NCI-H187 treated with DMSO at 0.1 percent for 48 hours (cell line): ENCODE measurements around the gene SHF.

Experiments used
- DNase-seq: peaks from one replicate; lab custom pipeline; 2025; lab: John Stamatoyannopoulos, UW

Gene SHF

DNA sequence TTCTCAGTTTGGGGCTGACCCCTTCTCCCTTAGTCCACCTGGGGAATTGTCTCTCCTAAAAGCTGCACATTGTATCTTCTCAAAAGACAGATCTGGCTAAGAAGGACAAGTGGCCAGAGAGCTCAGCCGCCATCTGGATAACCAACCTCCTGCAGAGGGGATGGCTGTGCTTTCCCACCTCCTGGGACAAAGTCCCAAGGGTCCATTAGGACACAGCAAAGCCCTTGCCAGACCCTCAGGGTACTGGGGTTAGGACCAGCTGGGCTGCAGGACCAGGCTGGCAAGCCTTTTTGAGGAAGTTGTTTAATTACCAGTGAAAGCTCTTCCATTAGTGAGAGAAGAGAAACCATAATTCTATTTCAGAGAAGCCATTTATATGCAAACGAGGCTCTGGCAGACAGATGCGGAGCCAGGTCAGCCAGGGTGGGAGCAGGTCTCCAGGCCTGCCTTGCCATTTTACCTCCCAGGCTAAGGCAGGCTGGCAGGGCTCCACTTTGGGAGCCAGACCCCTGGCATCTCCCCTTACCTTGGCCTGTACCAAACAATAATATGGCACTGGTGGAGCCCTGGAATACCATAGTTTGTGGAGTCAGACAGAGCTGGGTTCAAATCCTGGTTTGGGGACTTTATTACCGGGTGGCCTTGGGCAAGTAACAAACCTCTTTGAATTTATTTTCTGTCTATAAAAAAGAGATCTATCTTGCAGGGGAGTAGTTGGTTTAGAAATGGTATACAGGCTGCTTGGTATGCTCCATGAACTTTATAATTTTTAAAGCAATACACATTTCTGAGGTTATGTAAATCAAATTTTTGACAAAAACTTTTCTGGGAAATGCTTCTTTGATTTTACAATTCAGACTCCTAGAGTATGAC lies 17.9 kb downstream of the SHF start:
- no peak for DNase-seq

DNA sequence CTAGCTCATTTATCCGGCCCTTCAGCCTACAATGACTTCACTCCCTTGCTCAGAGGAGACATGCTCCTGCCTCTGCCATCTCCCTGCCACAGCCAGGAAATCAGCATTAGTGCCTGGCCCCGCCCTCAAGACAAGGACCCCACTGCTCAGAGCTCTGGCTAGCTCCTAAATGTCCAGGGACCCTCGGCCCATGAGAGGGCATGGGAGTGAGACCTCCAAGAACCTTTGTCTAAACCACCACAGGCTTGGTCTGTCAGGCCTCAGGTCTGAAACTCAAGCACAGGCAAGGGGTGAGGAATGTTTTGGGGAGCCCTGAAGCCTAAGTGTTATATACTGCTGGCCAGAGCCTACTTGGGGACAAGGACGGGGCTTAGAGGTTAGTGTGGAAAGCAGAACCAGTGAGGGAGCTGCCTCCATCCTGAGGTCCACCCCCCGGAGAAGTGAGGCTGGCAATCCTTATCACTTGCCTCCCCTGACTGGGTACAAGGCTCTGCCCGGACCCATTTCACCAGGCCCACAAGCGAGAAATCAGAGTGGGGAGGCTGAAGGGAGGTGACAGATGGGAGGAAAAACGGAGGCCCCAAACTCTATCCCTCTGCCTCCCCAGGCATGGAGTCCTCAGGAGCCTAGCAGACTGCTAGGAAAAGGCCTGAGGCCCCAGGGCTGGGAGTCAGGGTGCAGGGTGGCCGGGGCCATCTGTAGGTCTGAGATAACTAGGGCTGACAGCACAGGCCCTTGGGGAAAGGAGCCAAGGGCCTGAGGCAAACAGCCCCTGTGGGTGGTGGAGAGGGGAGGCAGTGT lies 18.8 kb downstream of the SHF start:
- DNase-seq, result no peak

DNA sequence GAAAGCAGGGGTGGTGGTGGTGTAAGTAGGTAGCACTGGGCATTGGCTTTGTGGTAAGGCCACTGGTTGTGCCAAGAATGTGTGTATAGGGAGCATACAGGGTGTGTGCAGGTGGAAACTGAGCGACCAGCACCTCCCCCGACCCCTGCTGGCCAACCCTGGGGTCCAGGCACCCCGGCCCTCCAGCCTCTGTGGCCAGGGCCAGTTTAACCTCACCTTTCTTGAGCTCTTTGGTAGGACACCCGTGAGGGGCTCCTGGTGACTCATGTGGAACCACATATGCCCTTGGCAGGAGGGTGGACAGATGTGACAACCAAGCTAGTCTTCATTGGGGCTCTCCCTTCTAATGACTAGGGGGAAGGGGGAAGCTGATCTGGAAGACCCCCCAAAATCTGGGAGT lies 19.5 kb downstream of the SHF start:
- DNase-seq, result no peak

DNA sequence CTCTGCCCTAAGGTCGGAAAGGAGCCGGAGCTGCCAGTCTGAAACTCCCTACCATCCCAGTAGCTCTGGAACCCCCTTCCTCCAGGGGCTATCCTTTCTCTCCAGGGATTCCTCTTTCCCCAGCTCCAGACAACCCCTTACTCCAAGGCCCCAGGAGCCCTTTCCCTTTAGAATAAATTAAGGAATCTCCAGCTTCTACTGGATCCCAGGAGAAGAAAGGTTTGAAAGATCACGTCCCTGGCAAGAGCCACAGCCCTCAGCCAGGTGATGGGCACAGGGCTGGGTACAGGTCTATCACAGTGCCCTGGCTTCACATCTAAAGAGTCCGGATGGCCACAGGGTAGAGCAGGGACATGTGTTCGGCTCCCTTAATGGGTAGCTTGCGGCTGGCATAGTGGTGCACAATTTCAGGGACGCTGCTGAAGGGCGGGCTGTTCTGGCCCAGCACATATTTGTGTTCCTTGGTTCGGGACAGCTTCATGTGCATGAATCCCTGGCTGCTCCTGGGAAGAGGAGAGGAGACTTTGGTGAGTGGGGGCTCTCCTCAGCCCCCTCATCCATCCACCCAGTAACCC lies 20.0 kb downstream of the SHF start:
- no peak for DNase-seq

DNA sequence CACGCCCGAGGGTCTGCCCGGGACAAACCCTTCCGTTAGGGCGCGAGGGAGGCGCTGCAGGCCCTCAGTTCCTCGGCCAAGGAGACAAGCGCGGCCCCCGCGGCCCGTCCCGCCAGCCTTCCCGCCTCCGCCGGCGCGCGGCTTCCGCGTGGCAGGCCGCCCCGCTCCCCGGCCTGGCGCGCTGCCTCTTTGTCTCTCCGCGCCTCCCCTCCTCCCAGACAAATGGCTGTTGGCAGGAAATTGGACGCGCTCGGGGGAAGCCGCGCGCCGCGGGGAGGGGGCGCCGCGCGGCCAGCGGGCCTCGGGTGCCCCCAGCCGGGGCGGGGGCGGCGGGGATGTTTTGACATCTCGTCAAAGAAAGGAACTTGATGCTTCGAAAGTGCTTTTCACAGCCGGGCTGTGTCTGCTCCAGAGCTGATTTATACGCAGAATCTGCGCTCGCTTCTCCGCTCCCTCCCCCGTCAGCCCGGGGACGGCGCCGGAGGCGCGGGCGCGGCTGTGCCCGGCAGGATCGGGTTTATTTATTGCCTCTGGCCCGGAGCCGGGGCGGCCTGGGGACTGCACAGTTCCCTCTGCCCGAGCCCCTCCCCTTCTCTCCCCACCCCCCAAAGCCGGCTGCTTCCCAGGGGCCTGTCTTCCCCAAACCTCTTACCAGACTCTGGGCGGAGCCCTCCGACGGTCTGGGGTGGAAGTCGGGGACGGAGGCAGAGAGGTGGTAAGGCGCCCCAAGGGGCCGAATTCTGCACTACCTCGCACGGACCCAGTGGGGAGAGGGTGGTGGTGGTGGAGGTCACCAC lies 20.7 kb downstream of the SHF start:
- peak; percentile 18 for DNase-seq

DNA sequence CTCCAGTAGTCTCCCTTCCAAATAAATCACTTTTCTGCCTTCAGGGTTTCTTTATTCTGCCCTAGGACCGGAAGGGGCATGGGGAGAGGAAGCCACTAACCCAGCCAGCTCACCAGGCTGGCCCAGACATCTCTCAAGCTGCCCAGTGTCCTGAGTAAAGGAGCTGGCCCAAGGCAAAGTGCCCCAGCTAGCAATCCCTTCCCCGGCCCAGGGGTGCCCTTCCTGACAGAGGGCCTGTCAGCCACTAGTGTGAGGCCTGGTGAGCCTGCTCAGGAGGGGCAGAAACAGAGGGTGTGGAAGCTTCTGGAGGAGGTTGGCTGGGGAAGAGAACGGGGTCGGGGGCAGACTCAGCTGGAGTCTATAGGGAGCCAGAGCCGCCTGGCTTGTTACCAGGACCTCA lies 22.2 kb downstream of the SHF start:
- DNase-seq, result no peak

DNA sequence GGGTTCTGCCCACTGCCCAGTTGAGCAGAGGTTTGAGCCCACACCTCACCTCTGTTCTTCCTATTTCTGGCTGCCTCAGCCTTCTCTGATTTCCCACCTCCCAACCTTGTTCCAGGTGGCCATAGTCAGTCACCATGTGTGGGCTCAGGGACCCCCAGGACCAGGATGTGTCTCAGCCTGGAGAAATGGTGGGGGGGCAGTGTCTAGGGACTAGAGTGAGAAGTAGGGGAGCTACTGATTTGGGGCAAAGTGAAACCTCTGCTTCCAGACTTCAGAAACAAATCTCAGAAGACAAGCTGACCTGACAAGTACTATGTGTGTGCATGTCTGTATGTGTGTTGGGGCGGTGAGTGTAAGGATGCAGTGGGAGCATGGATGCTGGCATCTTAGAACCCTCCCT lies 22.9 kb downstream of the SHF start:
- DNase-seq, result no peak

DNA sequence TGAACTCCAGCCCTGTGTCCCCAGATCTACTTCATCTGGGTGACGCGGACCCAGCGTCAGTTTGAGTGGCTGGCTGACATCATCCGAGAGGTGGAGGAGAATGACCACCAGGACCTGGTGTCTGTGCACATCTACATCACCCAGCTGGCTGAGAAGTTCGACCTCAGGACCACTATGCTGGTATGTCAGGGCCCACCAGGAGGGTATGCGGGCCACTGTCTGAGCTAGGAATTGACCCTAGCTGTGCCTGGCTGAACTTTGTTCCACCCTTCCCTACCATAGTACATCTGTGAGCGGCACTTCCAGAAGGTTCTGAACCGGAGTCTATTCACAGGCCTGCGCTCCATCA lies 24.3 kb downstream of the SHF start:
- DNase-seq, result no peak

DNA sequence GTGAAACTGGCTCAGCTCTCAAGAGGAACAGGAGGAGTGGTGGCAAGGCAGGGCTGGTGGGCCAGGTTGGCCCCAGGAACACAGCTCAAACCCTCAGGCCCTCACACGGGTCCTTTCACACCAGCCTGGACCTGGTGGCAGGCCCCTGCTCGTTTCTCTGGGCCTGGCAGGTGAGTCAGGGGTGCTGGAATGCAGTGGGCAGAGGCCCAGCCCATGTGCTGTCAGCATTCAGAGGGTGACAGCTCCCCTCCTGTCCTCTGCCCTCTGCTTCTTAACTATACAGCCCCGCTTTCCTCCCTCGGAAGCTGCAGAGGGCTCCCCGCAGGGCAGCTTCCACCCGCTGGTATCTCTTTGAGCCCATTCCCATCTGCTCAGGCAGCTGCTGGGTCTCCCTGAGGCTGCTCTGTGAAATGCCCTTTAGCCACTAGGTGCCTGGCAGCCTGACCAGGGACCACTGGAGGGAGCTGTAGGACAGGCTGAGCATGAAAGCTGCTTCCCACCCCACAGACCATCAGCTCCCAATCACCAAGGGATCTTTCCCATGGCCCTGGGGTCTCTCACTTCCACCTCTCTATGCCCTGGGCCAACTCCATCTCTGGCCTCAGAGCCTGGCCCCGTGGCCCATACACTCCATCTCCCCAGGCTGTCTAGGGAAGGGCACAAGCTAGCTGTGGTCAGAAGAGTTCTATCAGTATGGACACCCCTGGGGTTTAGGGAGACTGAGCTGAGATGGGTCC lies 24.8 kb downstream of the SHF start:
- no peak for DNase-seq

DNA sequence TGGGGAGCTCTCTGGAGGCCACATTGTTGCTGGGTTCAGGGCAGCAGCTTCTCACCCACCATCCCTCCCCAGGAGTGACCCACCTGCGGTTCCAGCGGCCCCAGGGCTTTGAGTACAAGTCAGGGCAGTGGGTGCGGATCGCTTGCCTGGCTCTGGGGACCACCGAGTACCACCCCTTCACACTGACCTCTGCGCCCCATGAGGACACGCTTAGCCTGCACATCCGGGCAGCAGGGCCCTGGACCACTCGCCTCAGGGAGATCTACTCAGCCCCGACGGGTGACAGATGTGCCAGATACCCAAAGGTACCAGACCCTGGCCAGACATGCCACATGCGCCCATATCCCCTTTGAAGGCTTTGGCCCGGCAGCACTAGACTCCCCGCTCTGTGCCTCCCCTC lies 26.1 kb downstream of the SHF start:
- no peak for DNase-seq

DNA sequence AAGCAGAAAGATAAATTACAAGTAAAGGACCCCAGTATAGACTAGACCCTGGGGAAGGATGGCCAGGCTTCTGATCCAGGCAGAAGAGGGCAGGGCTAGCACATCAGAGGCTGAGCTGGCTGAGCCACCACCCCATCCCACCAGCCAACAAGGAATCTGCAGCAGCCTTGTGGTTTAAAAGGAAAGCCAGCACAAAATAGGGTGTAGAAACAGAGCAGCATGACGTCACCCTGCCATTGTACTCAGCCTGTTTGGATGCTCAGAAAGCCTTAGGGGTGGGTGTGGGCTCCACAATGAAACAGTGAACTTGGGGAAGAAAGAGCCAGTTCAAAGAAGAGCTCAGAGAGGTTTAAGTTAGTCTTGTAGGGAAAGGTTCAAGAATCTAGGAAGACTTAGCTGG lies 29.8 kb downstream of the SHF start:
- no peak for DNase-seq

DNA sequence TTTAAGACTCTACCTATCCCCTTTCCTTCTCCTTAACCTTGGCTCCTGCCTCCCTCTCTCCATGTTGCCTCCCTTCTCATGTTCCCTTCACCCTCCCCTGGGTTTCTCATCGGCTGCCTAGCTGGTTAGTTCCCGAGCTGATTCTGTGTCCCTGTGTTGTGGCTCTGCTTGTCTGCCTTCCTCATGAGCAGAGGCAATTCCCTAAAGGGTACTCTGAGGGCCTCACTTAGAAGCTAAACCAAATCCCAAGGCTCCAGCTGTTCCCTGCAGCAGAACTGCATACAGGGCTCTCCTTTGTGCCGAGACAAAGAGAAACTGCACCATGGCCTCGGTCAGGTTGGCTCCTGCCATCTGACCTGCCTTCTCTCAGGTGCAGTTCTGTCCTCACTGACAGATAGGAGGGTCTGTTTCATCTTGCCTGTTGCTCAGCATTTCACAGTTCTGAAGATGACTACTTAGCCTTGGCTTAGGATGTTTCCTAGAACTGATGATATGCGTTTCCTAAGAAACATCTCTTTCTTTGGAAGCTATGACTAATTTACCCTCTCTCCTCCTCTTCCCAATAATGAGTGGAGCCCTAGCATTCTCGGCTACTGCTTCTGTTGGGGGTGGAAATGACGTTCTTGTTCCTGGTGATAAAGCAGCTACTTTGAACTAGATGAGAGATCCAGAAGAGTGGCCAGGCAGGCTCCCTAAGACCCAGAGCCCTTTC lies 30.9 kb downstream of the SHF start:
- DNase-seq, result no peak

DNA sequence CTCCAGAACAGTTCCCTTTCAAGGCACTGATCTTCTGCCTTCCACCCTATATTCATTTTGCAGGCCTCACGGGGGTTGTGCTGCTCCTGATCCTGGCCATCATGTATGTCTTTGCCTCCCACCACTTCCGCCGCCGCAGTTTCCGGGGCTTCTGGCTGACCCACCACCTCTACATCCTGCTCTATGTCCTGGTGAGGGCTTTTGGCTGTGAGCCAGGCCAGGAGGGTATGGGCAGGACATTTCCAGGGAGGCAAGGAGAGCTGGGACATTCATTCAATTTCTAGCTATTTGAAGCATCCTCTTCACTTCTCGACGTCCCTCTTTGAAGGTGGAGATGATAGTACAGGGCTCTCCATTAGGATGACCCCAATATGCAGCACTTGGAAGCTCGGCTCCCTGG lies 32.0 kb downstream of the SHF start:
- no peak for DNase-seq

DNA sequence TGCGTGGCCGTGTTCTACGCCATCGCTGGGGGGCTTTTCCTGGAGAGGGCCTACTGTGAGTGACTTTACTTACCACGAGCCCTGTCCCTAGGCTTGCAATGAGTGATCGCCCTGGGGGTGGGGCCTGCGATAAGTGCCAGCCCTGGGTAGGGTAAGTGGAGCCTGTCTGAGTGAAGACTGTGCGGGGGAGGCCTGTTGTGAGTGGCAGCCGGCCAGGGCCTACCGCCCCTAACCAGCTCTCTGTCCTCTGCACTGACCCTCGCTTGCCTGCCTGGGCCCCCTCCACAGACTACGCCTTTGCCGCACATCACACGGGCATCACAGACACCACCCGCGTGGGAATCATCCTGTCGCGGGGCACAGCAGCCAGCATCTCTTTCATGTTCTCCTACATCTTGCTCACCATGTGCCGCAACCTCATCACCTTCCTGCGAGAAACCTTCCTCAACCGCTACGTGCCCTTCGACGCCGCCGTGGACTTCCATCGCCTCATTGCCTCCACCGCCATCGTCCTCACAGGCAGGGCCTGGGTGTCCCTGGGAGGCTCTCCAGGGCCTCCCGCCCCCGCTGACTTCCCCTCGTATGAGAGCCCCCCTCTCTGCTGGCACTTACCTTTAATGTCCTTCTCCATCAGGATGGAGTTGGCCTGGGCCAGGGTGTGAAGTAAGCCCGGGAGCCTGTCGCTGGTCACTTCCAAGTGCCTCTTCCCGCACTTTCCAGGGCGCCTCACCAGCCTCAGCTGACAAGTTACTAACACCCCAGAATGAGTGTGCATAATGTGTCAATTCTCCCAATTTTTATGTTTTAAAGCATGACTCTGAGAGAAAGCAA lies 35.6 kb downstream of the SHF start:
- DNase-seq, result no peak

DNA sequence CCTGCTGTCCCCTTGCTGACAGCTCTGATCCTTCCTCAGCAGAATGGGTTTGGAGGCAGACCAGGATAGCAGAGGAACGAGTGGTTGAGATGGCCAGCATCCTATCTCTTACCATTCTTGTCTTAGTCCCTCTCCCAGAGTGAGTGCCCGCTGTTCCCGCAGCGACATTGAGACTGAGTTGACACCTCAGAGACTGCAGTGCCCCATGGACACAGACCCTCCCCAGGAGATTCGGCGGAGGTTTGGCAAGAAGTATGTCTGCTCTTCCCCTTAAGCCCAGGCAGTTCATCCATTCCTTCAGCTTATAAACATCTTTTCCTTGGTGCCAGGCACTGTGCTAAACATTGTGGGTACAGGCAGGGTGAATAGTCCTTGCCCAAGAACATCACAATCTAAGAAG lies 36.8 kb downstream of the SHF start:
- DNase-seq, result no peak

DNA sequence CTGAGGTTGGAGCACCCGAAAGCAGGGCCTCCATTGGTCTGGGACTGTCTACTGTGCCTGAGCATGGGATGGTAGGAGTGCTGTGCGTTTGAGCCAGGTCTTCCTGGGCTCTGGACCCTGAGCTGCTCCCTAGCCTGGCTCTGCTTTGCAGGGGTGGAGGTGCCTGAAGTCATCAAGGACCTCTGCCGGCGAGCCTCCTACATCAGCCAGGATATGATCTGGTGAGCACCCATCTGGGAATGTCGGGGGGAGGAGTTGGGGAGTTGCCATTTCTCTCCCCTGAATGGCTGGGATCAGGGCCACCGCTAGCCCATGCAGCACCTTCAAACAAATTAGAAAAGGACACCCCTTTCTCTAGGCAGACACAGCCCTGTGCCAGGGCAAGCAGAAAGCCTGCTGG lies 37.3 kb downstream of the SHF start:
- no peak for DNase-seq

DNA sequence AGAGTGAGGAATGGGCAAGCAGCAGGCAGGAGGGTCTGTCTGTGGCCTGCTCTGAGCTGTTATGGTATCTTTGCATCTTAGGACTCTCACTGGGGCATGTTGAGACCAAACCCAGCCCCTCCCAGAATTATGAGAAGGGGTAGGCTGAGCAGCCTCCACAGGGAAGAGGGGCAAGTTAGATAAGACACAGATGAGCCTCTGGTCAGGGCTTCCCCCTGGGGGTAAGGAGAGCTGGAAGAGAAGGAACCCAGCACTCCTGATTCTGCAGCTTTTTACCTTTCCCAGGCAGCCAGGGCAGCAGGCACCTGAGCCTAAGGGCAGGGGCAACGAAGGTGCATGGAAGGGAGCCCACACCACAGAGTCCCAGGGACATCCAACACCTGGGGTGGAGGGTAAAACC lies 38.7 kb downstream of the SHF start:
- no peak for DNase-seq

DNA sequence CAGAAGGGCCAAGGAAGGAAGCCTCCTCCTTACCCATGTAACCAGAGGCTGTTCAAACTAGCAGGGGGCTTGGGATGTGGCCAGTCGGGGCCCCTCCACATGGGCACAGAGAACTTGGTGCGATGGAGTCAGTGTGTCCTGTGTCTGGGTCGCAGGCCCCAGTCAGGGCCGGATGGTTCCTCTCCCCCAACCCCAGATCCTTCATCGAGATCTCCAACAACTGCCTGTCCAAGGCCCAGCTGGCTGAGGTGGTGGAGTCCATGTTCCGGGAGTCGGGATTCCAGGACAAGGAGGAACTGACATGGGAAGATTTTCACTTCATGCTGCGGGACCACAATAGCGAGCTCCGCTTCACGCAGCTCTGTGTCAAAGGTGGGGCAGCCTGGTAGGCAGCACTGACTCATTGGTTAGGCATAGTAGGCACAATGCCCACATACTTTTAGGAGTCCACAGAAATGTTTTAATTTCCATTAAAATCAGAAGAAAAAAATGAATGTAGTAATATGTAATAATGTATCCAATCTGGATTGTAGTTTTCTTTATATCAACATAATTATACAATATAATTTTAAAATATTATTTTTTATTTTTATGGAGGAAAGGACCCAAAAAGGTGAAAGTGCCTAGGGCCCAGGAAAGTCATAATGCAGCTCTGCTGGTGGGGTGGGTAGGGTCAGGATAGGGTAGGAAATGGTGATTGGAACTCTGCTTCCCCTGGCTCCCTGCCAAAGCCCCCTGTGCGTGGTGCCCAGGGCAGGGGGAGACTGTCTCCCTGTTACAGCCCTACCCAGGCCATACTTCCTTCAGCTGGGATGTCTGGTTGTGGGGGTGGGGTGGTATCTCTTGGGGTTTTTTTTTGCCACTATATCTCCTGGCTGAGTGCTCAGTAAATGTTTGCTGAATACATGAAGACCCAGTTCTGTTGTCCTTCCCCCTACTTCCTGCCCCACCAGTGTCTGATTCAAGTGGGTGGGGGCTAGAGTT lies 39.4 kb downstream of the SHF start:
- DNase-seq, result no peak

DNA sequence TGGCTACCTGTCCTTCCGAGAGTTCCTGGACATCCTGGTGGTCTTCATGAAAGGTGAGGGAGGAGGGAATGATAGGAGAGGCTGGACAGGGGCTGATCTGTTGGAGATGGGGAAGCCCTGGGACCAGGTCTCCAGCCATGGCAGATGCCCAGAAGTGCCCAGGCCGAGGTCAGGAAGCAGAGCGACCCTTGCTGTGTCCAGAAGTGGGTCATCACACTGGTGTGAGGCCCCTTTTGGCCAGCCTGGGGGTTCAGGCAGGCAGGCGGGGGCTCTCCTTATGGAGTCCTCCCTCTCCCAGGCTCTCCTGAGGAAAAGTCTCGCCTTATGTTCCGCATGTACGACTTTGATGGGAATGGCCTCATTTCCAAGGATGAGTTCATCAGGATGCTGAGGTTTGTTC lies 40.2 kb downstream of the SHF start:
- DNase-seq, result no peak
